COR-L47 (cell line): Measurements from ENCODE around the gene RAPGEF1.

Experiments used
- DNase-seq: peaks from one replicate; lab custom pipeline; 2025; lab: John Stamatoyannopoulos, UW

Gene RAPGEF1

GRCh38 chr9:131642496-131643083 is 97.3 kb downstream of the RAPGEF1 start:
- DNase-seq, result no peak

DNA sequence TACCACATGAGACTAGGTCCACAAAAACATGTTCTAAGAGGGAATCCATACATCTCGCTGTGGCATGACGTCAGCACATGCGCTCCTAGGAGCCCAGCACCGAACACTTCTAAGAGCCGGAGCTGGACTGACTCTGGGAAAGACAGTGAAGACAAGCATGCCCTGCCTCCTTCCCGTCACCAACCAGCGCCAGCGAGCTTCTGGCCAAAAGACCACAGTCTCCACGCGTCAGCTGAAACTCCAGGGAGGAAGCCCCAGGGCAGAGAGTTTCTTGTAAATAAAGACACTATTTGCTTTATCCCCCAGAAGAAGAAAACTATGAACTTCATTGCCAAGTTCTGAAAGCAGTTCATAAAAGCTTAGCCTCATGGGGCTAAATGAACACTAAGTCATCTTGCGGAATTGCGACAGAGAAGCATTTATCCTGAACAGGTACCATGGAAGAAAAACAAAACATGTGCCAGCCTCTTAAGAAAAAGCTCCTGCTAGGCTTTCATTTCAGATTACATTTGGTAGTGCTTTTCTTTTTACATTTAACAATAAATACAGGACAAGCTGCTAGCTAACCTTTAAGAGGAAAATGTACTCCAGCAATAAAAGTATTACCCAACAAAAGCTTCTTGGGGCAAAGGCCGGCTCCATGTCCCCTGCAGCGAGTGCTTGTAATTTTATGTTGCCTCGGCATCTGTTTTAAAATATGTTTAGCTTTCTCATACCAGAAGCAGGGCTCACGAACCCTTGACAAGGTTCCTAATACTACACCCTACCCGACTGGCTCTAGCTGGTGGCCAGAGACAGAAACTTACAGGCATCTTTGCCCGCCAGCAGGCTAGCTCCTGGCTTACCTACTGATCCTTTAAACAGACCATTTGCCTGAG is 98.0 kb downstream of the RAPGEF1 start:
- no peak for DNase-seq

GRCh38 chr9:131640438-131641137 is 99.3 kb downstream of the RAPGEF1 start:
- DNase-seq, result no peak

DNA sequence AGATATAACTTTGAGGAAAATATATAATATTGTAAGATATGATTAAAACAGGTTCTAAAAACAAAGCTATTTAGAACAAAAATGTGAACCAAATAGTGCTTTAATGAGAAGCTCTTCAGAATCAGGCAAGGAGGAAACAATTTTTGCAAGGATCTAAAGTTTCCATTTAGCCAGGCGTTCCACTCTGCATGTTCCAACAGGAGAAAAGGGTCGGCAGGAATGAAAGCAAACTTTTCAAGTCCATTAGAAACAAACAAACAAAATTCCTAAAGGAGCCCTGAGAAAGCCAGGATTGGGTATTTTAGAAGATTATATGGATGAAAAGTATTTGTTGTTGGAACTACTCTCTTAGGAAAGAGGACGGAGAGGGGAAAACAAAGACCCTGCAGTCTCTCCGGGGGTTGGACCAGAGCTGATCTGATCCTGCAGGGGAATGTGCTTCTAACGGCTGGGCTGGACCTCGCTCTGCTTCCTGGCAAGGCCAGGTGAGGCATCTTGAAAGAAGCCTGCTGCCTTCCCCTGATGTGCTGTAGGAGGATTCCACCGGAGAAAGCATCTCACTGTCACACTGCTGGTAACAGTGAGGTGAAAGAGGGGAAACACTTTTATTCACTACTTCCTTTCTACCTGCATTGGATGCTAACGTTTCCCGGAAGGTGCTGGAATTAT is 100.0 kb downstream of the RAPGEF1 start:
- no peak for DNase-seq

DNA sequence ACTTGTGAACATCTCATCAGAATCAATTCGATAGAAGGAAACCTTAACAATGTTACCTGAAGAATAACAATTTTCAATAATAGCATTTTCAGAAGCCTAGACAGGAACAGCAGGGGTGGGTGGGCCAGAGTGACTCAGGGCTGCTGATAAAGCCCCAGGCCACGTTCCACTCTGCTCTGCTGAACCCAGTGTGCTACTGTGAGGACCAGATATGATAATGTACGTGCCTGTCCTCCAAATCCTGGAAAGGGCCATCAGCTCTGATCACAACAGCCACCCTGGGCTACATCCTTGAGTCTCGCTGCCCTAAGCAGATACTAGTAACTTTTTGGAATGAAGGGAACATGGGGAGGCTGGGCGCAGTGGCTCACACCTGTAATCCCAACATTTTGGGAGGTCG is 103.3 kb downstream of the RAPGEF1 start:
- DNase-seq, result no peak

DNA sequence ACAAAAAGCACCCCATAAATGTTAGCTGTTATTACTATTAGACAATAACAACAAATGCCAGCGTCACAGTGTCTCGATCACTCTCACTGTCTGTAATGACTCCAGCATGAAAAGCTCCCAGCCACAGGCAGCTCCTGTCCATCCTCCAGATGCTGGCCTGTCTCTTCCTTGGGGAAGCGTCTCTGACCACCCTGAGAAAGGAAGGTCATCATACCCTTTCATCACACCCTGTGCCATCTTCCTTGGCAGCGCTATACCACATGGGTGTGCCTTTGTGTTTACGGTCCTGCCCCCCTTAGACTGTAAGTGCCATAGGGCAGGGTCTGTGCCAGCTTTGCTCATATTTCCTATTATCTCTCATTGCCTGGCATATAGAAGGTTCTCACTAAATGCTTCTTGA is 104.0 kb downstream of the RAPGEF1 start:
- DNase-seq, result no peak

DNA sequence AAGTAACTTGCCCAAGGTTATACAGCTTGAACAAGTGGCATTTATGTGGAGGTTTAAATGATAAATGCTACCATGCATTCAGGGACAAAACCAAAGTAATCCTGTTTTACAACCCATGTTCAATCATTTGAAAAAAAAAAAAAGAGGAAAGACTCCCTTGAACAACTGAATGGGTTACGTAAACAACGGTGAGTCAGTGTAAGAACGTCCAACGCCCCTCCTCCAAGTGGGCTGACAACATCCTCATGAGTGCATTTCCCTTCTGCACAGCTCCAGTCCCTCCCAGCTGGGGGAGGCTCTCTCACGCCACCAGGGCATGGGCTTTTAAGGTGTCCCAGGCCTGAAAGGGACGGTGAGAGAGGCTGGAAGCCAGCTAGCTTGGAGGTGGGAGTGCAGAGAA is 104.6 kb downstream of the RAPGEF1 start:
- no peak for DNase-seq

DNA sequence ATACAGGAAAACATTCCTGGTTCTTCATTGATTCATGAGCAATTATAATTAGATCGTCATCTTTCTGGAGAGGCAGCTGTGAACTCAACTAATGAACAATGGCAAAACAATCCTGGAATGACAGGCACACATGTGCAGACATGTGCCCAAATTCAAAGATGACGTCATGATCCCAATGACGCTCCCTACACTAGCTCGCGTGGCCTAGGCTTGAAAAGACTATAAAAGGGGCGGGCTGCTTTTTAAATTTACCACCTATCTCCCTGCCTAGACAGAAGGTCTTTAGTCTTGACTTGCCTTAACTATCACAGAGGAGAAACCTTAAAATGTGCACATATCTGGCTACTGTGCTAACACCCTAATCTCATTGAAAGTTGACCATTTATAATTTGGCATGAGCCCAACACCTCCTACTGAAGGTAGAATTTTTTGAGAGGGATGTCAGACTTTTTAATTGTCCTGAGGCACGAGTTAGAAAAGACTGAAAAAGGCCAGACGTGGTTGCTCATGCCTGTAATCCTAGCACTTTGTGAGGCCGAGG is 106.3 kb downstream of the RAPGEF1 start:
- DNase-seq, result no peak

- DNase-seq, result no peak
Measured at GRCh38 chr9:131631306-131631705, 108.6 kb downstream of the RAPGEF1 start.

DNA sequence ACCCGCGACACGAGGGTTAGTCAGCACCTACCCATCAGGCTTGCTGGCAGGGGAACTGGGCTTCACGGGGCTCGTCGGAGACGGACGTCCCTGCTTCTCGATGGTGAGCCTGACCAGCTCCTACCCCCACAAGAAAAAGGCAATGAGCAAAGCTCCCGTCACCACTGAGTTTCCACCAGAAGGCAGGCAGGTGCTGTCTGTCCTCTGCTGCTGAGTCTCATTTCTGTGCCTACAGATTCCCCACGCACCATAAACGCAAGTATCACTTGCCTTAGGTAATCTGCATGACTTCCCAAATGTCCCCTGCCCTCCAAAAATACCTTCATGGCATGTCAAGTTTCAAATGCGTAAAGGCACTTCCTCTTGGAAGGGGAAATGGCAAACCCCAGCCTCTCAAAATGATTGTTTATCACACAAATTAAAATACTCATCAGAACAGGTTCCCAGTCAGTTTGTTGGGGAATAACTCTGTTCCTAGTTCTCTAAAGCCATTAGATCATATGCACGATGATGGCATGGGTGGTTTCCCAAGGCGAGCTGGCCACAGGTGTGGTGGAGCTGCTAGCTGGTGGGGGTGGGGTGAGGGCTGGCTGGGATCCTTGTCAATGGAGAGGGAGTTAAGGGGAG is 109.6 kb downstream of the RAPGEF1 start:
- DNase-seq, result no peak

GRCh38 chr9:131629825-131630204 is 110.1 kb downstream of the RAPGEF1 start:
- no peak for DNase-seq

GRCh38 chr9:131629226-131629500 is 110.7 kb downstream of the RAPGEF1 start:
- DNase-seq, result no peak

- DNase-seq, result no peak
Measured at GRCh38 chr9:131628459-131629225, 111.2 kb downstream of the RAPGEF1 start.

- no peak for DNase-seq
Measured at GRCh38 chr9:131627648-131628458, 112.0 kb downstream of the RAPGEF1 start.

DNA sequence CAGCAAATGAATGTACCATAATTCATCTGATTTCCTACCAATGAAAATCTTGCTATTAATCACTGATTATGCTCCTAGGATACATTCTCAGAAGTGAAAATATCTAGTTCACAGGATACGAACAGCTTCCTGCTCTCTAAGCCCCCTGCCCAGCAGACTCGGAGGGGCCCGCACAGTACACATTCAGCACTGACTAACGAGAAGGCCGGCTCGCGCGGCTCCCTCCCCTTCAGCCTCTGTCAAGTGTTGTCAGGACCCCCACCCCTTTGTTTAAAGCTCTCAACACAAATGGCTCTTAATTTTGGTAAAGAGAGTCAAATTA is 112.6 kb downstream of the RAPGEF1 start:
- no peak for DNase-seq

DNA sequence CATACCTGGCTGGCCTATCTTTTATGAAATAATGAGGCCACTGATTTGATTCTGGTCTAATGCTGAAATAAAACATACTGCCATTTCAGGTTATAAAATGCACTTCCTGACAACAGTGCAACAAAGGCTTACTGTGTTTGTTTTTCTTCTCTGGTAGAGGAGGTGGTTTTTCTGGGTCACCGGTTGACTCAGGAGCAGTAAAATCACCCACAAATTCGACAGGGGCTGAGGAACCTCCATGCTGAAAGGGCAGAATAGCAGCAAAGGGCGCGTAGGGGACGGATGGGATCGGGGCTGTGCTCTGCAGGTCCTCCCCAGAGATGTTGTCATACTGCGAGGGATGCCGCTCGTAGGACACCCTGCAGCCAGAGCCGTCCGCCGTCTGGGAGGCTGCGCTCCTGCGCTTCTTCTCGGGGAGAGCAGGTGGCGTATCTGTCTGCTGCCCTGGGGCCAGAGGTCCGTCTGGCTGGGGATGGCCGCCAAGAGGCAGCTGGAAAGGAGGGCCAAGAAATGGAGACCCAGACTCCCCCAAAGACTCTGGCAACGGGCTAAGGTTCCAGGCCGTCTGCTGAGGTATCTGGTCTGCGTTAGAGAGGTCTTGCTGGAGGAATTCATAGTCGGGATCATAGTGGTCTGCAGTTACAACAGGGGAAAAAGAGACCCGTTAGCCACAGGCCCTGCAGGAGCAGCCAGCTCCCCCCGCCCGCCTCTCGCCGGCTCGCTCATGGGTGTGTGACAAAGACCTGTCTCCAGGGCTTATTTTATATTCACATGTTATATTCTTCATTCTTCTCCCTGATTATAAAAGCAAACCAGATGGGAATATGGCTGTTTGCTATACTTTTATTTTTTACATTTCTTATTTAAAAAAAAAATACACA is 113.8 kb downstream of the RAPGEF1 start:
- DNase-seq, result no peak

DNA sequence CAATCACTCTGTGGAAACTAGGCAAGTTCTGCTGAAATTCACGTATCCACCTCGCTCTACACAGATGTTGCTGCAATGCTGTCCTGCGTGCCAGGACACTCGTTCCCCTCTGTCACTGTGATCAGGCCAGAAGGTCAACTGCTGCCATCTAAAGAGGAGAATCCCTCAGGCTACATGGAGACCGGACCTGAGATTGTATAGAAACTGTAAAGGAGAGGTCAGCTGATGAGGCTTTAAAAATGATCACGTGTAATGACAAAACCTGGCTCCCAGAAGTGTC is 114.4 kb downstream of the RAPGEF1 start:
- no peak for DNase-seq

DNA sequence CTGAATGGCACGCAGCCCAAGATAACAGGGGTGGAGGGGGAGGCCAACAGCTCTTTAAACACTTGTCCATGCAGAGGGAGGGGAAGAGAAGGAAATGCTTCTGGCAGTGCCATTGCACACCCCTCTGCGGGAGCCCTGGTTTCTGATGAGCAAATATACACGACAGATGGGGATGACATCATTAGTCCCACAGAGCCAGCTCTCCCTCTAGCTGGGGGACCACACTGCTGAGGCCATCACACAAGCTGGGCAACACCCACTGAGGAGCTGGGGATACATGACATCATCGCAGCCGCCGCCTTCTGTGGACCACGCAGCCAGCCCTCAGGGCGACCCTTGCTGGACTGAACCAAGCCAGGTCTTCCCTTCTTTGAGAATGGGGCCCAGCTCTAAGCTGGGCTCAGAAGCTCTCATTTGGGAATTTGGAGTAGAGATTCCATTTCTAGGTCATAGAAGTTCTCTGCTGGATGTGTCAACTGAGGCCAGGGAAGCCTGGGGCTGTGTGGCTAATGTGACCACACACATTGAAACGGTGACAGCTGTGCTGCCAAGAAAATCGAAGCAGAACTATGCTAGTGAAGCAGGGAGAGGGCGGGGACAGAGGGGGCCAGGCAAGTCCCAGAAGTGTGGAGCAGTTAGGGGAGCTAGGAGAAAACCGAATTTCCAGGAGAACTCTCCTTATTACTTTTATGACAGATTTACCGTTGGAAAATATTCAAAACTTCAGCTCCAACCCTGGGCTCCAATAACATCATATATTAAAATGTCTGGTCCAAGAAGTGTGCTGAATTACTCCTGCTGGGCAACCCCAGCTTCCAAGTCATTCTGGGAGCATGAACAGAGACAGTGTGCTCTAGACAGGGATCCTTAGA is 115.0 kb downstream of the RAPGEF1 start:
- DNase-seq, result no peak
